Mucosa of descending colon (tissue), 3 donors: ENCODE measurements around the gene GPR107. TPM values are rescaled to one million over a fixed set of nuclear protein-coding genes. Genes with fewer than 3 reads are reported as not detected.

ENCODE experiments used
- ATAC-seq: fragments of 200-7000 bp; cut with Tn5 transposase; one replicate; pipeline ENCODE4 v1.9.1; 2020; ENCODE audit warnings: mild to moderate bottlenecking, moderate library complexity
- DNase-seq, 3 donors: peaks; one replicate each; pipeline ENCODE4 v3.0.0-alpha.2; 2020
- H3K36me3 ChIP-seq: fragments of 200-600 bp; one replicate; pipeline ENCODE4 v1.8.0; 2021; ENCODE audit warnings: low read depth, mild to moderate bottlenecking
- H3K4me1 ChIP-seq: fragments of 200-600 bp; one replicate; pipeline ENCODE4 v1.8.0; 2021; ENCODE audit warnings: low read depth, mild to moderate bottlenecking
- H3K4me3 ChIP-seq: fragments of 200-600 bp; one replicate; pipeline ENCODE4 v1.8.0; 2021; ENCODE audit warnings: mild to moderate bottlenecking
- H3K9me3 ChIP-seq: fragments of 200-600 bp; one replicate; pipeline ENCODE4 v1.8.0; 2021; ENCODE audit warnings: mild to moderate bottlenecking
- intact Hi-C, 2 donors: fragments of 100-400 bp; cut with DNase I in 1 of 2; cut with micrococcal nuclease in 1 of 2; formaldehyde crosslinking; loops; one replicate each; pipeline versions ENCODE4 v1.11.0 to v1.11.1; 2022; cut with DNase I, micrococcal nuclease
- total RNA-seq, 3 donors: library from RNA; stranded (reverse); fragmentation: NEBNext Ultra II Directional in 2 of 3; extraction: Animal tissue kit (Norgen Biotek cat#: 25700) in 2 of 3; gene quantifications; one replicate each; pipeline versions ENCODE4 v1.2.1 to v1.2.4, GENCODE V29; 2021 to 2023
- TF ChIP-seq, protein P1 (sequence below): fragments of 200-600 bp; IDR thresholded peaks from one replicate; pipeline ENCODE4 v1.8.0; 2022; ENCODE audit warnings: antibody characterized with exemption, mild to moderate bottlenecking
- donor health status: DM: no; HTN: no; CAD: no; lungs with moderate emphysema.
- donor health status: DM: no; HTN: no; CAD: no.
- donor health status: DM: no; HTN: yes; CAD: no.

Gene GPR107
- total RNA-seq, 3 donors from 2014 or later: 39.7 to 50.1 (median 49.1) TPM

DNA sequence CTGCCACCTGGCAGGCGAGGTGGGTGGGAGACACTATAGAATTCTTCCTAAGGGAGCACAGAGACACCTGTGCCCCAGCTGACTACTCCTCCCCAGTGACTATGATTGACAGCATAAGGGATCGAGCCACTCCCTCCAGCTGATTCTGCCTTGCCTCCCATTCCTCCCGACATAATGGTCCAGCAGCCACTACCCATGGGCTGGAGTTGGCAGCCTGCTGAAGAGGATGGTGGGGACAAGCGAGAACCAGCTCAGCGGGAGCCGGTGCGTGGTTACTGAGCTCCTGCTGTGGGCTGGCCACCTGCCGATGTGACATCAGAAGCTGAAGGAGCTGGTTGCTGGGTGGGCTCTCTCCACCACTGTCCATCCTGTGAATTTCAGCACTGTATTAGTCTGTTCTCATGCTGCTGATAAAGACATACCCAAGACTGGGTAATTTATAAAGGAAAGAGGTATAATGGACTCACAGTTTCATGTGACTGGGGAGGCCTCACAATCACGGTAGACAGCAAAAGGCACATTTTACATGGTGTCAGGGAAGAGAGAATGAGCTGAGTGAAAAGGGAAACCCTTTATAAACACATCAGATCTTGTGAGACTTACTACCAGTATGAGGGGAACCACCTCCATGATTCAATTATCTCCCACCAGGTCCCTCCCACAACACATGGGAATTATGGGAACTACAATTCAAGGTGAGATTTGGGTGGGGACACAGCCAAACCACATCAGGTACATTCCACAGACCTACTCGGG, 106.4 kb downstream of the GPR107 start:
- ATAC-seq (no peak), DNase-seq (no peak)
- TF ChIP-seq, protein P1, sequence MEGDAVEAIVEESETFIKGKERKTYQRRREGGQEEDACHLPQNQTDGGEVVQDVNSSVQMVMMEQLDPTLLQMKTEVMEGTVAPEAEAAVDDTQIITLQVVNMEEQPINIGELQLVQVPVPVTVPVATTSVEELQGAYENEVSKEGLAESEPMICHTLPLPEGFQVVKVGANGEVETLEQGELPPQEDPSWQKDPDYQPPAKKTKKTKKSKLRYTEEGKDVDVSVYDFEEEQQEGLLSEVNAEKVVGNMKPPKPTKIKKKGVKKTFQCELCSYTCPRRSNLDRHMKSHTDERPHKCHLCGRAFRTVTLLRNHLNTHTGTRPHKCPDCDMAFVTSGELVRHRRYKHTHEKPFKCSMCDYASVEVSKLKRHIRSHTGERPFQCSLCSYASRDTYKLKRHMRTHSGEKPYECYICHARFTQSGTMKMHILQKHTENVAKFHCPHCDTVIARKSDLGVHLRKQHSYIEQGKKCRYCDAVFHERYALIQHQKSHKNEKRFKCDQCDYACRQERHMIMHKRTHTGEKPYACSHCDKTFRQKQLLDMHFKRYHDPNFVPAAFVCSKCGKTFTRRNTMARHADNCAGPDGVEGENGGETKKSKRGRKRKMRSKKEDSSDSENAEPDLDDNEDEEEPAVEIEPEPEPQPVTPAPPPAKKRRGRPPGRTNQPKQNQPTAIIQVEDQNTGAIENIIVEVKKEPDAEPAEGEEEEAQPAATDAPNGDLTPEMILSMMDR: no peak
- Histone ChIP-seq H3K9me3 (no peaks in the 10 kb centered on the region), H3K4me3 (no peak overlapping the region), H3K4me1 (no peaks in the 10 kb centered on the region), H3K36me3 (no peaks in the 10 kb centered on the region)
- intact Hi-C loops: no loop called here

- Histone ChIP-seq H3K4me3 (no peak overlapping the region), H3K4me1 (no peaks in the 10 kb centered on the region), H3K36me3 (no peaks in the 10 kb centered on the region), H3K9me3 (no peaks in the 10 kb centered on the region)
- ATAC-seq (no peak), DNase-seq (no peak)
- TF ChIP-seq, protein P1: no peak
- intact Hi-C loops: no loop called here
These were observed 107.3 kb downstream of the GPR107 start for GRCh38 chr9:130160862-130161470.

DNA sequence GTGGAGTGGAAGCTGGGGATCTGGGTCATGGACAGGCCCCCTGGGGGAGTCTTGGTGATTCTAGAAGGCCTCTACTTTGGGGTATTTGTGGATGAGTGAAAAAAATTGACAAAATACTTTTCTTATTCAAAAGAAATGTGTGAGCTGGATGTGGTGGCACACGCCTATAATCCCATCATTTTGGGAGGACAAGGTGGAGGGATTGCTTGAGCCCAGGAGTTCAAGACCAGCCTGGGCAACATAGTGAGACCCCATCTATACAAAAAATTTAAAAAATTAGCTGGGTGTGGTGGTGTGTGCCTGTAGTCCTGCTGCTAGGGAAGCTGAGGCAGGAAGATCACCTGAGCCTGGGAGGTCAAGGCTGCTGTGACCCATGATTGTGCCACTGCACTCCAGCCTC, 111.9 kb downstream of the GPR107 start:
- intact Hi-C loops: no loop called here
- H3K9me3 ChIP-seq: no peaks in the 10 kb centered on the region
- DNase-seq: no peak
- ATAC-seq: no peak
- no peak overlapping the region for H3K4me3 ChIP-seq
- TF ChIP-seq, protein P1: no peak
- H3K36me3 ChIP-seq: no peaks in the 10 kb centered on the region
- no peaks in the 10 kb centered on the region for H3K4me1 ChIP-seq

DNA sequence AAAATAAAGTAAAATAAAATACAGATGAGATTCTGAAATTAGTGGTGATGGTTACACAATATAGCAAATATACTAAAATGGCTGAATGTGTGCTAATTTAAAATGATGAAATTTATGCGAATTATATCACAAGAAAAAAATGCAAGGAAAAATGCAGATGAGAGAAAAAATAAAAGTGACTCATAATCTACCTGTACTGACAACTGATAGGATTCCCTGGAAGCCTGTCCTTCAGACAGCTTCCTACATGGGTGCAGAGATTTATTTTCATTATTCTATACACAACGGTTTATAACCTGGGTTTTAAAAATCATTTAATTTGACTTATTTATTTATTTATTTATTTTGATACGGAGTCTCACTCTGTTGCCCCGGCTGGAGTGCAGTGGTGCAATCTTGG, 112.7 kb downstream of the GPR107 start:
- Histone ChIP-seq H3K9me3 (no peaks in the 10 kb centered on the region), H3K4me3 (no peak overlapping the region), H3K36me3 (no peaks in the 10 kb centered on the region), H3K4me1 (no peaks in the 10 kb centered on the region)
- intact Hi-C loops: no loop called here
- no peak for DNase-seq
- no peak for ATAC-seq
- TF ChIP-seq, protein P1: no peak

- no peak overlapping the region for H3K4me3 ChIP-seq
- peaks cover 2% of the 10 kb centered on the region for H3K4me1 ChIP-seq
- ATAC-seq (no peak), DNase-seq (no peak)
- H3K36me3 ChIP-seq: no peaks in the 10 kb centered on the region
- intact Hi-C loops: no loop called here
- H3K9me3 ChIP-seq: no peaks in the 10 kb centered on the region
- TF ChIP-seq, protein P1: no peak
These were observed 114.2 kb downstream of the GPR107 start for GRCh38 chr9:130167927-130168326.
